Stomach (tissue), 4 donors: ENCODE results near the gene VCP.

Experiments used
- POLR2A ChIP-seq, 4 donors: fragments of 450-650 bp; IDR thresholded peaks; one replicate each; pipeline ENCODE4 v1.6.1; 2016; ENCODE audit warnings: antibody characterized with exemption in 4 of 4, control low read depth in 2 of 4, mild to moderate bottlenecking in 1 of 4, moderate library complexity in 1 of 4
- POLR2AphosphoS5 ChIP-seq, 3 donors: sonication (generic); formaldehyde crosslinking; IDR thresholded peaks; one replicate each; pipeline ENCODE4 v1.6.1; 2016; ENCODE audit warnings: antibody characterized with exemption in 3 of 3

DNA sequence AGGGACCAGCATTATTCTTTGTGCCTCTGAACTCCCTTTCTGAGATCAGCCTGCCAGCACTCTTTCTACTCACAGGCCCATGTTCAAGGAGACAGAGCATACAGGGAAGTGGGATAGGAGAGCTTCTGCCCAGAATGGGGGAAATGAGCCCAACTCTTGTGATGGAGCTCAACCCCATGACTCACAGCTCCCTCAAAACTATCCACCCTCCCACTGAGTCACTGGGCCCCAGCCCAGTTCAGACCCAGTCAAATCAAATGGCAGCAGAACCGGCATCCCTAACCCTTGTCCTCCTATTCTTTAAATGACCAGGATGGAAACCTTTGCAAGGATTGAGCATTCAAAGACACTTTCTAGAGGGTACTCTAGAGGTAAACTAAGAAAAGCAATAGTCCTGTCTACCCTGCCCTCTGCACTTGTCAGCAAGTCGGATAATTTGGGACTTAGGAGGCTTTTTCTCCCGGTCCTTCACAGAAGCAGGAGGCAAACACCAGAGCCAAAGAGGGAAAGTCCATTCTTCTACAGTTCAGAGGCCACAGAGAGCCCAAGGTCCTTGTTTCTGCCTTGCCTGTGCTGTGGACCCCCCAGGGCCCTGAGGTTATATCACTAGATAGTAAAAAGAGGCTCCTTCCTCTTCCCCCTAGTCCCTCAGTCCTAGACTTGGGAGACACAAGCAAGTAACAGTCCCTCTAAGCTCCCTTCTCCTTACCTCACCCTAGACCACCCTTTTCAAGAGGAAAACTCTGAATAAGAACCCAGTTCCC, 40.0 kb upstream of the VCP start:
- TF ChIP-seq POLR2AphosphoS5 (IDR thresholded peaks at IDR 0.05) (peak in 1 of 3 donors; percentile 17), POLR2A (IDR thresholded peaks at IDR 0.05) (no peak)
